ENCODE data around the gene CYP1A1. TPM values are rescaled to one million over a fixed set of nuclear protein-coding genes. Genes with fewer than 3 reads are reported as not detected.
A peak's percentile ranks its signal among the peaks of the same experiment; 100 is the strongest.

CYP1A1 gene
- total and polyA plus RNA-seq, 2 experiments from 2014 or later: 17.0 to 19.1 TPM

GRCh38 chr15:74768099-74768770, 42.9 kb upstream of the CYP1A1 start:
- Histone ChIP-seq H3K27me3 (no peaks in the 10 kb centered on the region), H4K20me1 (ENCODE audit: insufficient read depth, poor library complexity, severe bottlenecking) (no peaks in the 10 kb centered on the region), H2AFZ (no peak overlapping the region), H3K4me3 (no peak overlapping the region), H3K9me2 (replicated peaks; ENCODE audit: insufficient read depth) (no peaks in the 10 kb centered on the region), H3K9me3 (ENCODE audit: low read depth) (no peaks in the 10 kb centered on the region), H3K36me3 (replicated peaks; ENCODE audit: insufficient read depth, low read depth) (no peaks in the 10 kb centered on the region), H3K4me1 (ENCODE audit: insufficient read depth) (no peaks in the 10 kb centered on the region), H3K27ac (no peak overlapping the region), H3K79me2 (no peaks in the 10 kb centered on the region), H3K4me2 (peak overlapping the region; percentile 66)
- peak; percentile 4 for DNase-seq (ENCODE audit: low spot score)
- no peak for TF ChIP-seq CTCF (IDR thresholded peaks at IDR 0.05; ENCODE audit: poor library complexity)
- no peak for TF ChIP-seq EZH2 (IDR thresholded peaks at IDR 0.05; ENCODE audit: borderline replicate concordance)
- no peak for TF ChIP-seq EZH2phosphoT487 (IDR thresholded peaks at IDR 0.05; ENCODE audit: low read depth, severe bottlenecking, unreplicated experiment)
- WGBS (ENCODE audit: low lambda C conversion rate, missing lambda C conversion rate): 48% methylated on average over 15 of the region's 15 CpGs

GRCh38 chr15:74767167-74768098, 42.1 kb upstream of the CYP1A1 start:
- Histone ChIP-seq H3K9me2 (replicated peaks; ENCODE audit: insufficient read depth) (no peaks in the 10 kb centered on the region), H2AFZ (no peak overlapping the region), H3K4me1 (ENCODE audit: insufficient read depth) (no peaks in the 10 kb centered on the region), H3K4me3 (no peak overlapping the region), H3K27ac (no peak overlapping the region), H3K4me2 (no peak overlapping the region), H4K20me1 (ENCODE audit: insufficient read depth, poor library complexity, severe bottlenecking) (no peaks in the 10 kb centered on the region), H3K36me3 (replicated peaks; ENCODE audit: insufficient read depth, low read depth) (no peaks in the 10 kb centered on the region), H3K9me3 (ENCODE audit: low read depth) (no peaks in the 10 kb centered on the region), H3K79me2 (no peaks in the 10 kb centered on the region), H3K27me3 (no peaks in the 10 kb centered on the region)
- TF ChIP-seq EZH2phosphoT487 (IDR thresholded peaks at IDR 0.05; ENCODE audit: low read depth, severe bottlenecking, unreplicated experiment) (no peak), CTCF (IDR thresholded peaks at IDR 0.05; ENCODE audit: poor library complexity) (no peak), EZH2 (IDR thresholded peaks at IDR 0.05; ENCODE audit: borderline replicate concordance) (no peak)
- WGBS (ENCODE audit: low lambda C conversion rate, missing lambda C conversion rate): 97% methylated on average over 14 of the region's 14 CpGs
- DNase-seq (ENCODE audit: low spot score): no peak

GRCh38 chr15:74763416-74763815, 38.1 kb upstream of the CYP1A1 start:
- Histone ChIP-seq H3K4me1 (ENCODE audit: insufficient read depth) (no peaks in the 10 kb centered on the region), H2AFZ (no peak overlapping the region), H3K4me2 (no peak overlapping the region), H3K27me3 (no peaks in the 10 kb centered on the region), H3K36me3 (replicated peaks; ENCODE audit: insufficient read depth, low read depth) (no peaks in the 10 kb centered on the region), H4K20me1 (ENCODE audit: insufficient read depth, poor library complexity, severe bottlenecking) (no peaks in the 10 kb centered on the region), H3K9me3 (ENCODE audit: low read depth) (no peaks in the 10 kb centered on the region), H3K79me2 (no peaks in the 10 kb centered on the region), H3K4me3 (no peak overlapping the region), H3K27ac (no peak overlapping the region), H3K9me2 (replicated peaks; ENCODE audit: insufficient read depth) (no peaks in the 10 kb centered on the region)
- TF ChIP-seq EZH2phosphoT487 (IDR thresholded peaks at IDR 0.05; ENCODE audit: low read depth, severe bottlenecking, unreplicated experiment) (no peak), CTCF (IDR thresholded peaks at IDR 0.05; ENCODE audit: poor library complexity) (no peak), EZH2 (IDR thresholded peaks at IDR 0.05; ENCODE audit: borderline replicate concordance) (no peak)
- WGBS (ENCODE audit: low lambda C conversion rate, missing lambda C conversion rate): 78% methylated on average over 15 of the region's 15 CpGs
- DNase-seq (ENCODE audit: low spot score): peak; percentile 29
